Nephron (organoid): ENCODE data around the gene CENPA.
"Not testable (repeated sequence)": the region's sequence is repeated elsewhere in the genome, so short reads cannot be mapped to it uniquely, and the experiment has no call there.

Experiments
- H3K27ac Mint-ChIP-seq, 3 experiments: 2 replicates each; pipeline ENCODE4 v1.8.0; 2020; ENCODE audit warnings: mixed read lengths in 3 of 3, mild to moderate bottlenecking in 2 of 3, moderate library complexity in 1 of 3
- H3K27me3 Mint-ChIP-seq: 2 replicates; pipeline ENCODE4 v1.8.0; 2021; ENCODE audit warnings: low read depth, mild to moderate bottlenecking, moderate library complexity, mixed read lengths
- H3K36me3 Mint-ChIP-seq: 2 replicates; pipeline ENCODE4 v1.8.0; 2020; ENCODE audit warnings: low read depth, mixed read lengths
- H3K4me1 Mint-ChIP-seq: 2 replicates; pipeline ENCODE4 v1.8.0; 2020; ENCODE audit warnings: mixed read lengths
- H3K4me3 Mint-ChIP-seq, 3 experiments: 2 replicates each; pipeline ENCODE4 v1.8.0; 2020; ENCODE audit warnings: mild to moderate bottlenecking in 3 of 3, mixed read lengths in 3 of 3, moderate library complexity in 2 of 3
- H3K9me3 Mint-ChIP-seq: 2 replicates; pipeline ENCODE4 v1.8.0; 2020; ENCODE audit warnings: mixed read lengths
- CTCF ChIP-seq, 3 experiments: fragments of 200-600 bp; sonication (generic); IDR thresholded peaks; one replicate each; pipeline ENCODE4 v1.5.0; 2021; ENCODE audit warnings: antibody characterized with exemption in 3 of 3; ENCODE audit not compliant: unreplicated experiment in 3 of 3

The CENPA gene

GRCh38 chr2:26792720-26793119, 6.9 kb downstream of the CENPA start:
- TF ChIP-seq CTCF (IDR thresholded peaks at IDR 0.05; ENCODE audit: unreplicated experiment in 3 of 3): no peak
- no peaks in the 10 kb centered on the region for H3K27me3 Mint-ChIP-seq
- H3K36me3 Mint-ChIP-seq: peaks cover 76% of the 10 kb centered on the region
- no peak overlapping the region for H3K4me3 Mint-ChIP-seq
- H3K27ac Mint-ChIP-seq: no peak overlapping the region
- H3K9me3 Mint-ChIP-seq: peaks cover 15% of the 10 kb centered on the region
- peaks cover 13% of the 10 kb centered on the region for H3K4me1 Mint-ChIP-seq

- H3K9me3 Mint-ChIP-seq: peaks cover 15% of the 10 kb centered on the region
- TF ChIP-seq CTCF (IDR thresholded peaks at IDR 0.05; ENCODE audit: unreplicated experiment in 3 of 3): no peak
- H3K4me1 Mint-ChIP-seq: peaks cover 5% of the 10 kb centered on the region
- H3K4me3 Mint-ChIP-seq: no peak overlapping the region
- H3K36me3 Mint-ChIP-seq: peaks cover 73% of the 10 kb centered on the region
- H3K27ac Mint-ChIP-seq: no peak overlapping the region
- H3K27me3 Mint-ChIP-seq: no peaks in the 10 kb centered on the region
These were observed 7.7 kb downstream of the CENPA start for GRCh38 chr2:26793518-26793917.

DNA sequence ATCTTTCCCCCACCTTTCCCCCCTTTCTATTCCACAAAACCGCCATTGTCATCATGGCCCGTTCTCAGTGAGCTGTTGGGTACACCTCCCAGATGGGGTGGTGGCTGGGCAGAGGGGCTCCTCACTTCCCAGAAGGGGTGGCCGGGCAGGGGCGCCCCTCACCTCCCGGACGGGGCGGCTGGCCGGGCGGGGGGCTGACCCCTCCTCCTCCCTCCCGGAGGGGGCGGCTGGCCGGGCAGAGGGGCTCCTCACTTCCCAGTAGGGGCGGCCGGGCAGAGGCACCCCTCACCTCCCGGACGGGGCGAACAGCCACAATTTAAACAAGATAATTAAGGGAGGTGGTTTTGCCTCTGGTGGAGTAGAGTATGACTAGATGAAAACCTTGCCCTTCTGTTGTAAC, 9.3 kb downstream of the CENPA start:
- not testable (repeated sequence) for H3K4me3 Mint-ChIP-seq, H3K27me3 Mint-ChIP-seq

GRCh38 chr2:26801328-26801727, 15.5 kb downstream of the CENPA start:
- no peak overlapping the region for H3K4me3 Mint-ChIP-seq
- H3K4me1 Mint-ChIP-seq: no peaks in the 10 kb centered on the region
- H3K27ac Mint-ChIP-seq: no peak overlapping the region
- H3K36me3 Mint-ChIP-seq: peaks cover 32% of the 10 kb centered on the region
- no peaks in the 10 kb centered on the region for H3K9me3 Mint-ChIP-seq
- H3K27me3 Mint-ChIP-seq: no peaks in the 10 kb centered on the region
- TF ChIP-seq CTCF (IDR thresholded peaks at IDR 0.05; ENCODE audit: unreplicated experiment in 3 of 3): no peak

More for the DNA sequence above, 9.3 kb downstream of the CENPA start:
- H3K9me3 Mint-ChIP-seq, H3K4me1 Mint-ChIP-seq, H3K27ac Mint-ChIP-seq: not testable (repeated sequence)
- H3K36me3 Mint-ChIP-seq: peaks cover 66% of the 10 kb centered on the region

DNA sequence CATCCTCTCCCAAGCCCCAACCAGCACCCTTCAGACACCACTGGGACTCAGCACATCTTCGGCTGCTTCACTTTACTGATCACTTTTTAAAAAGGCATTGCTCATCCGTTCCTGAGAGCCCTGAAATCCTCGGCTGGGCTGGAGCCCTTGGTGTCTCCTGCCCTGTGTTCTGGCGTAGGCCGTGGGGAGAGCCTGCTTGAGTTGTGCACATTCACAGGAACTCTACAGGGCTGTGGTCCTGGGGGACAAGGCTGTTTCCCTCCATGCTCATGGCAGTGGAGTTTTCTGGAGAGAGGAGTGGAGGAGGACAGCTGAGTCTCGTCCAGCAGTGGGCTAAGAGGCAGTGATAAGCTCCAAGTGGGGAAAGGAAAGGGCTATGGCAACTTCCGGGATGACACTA, 15.9 kb downstream of the CENPA start:
- H3K9me3 Mint-ChIP-seq: no peaks in the 10 kb centered on the region
- no peaks in the 10 kb centered on the region for H3K27me3 Mint-ChIP-seq
- H3K4me3 Mint-ChIP-seq: no peak overlapping the region
- H3K27ac Mint-ChIP-seq: no peak overlapping the region
- no peak for TF ChIP-seq CTCF (IDR thresholded peaks at IDR 0.05; ENCODE audit: unreplicated experiment in 3 of 3)
- H3K4me1 Mint-ChIP-seq: no peaks in the 10 kb centered on the region
- H3K36me3 Mint-ChIP-seq: peaks cover 28% of the 10 kb centered on the region

- peaks cover 6% of the 10 kb centered on the region for H3K27me3 Mint-ChIP-seq
- no peak overlapping the region for H3K4me3 Mint-ChIP-seq
- no peak overlapping the region for H3K27ac Mint-ChIP-seq
- no peaks in the 10 kb centered on the region for H3K9me3 Mint-ChIP-seq
- peaks cover 8% of the 10 kb centered on the region for H3K36me3 Mint-ChIP-seq
- TF ChIP-seq CTCF (IDR thresholded peaks at IDR 0.05; ENCODE audit: unreplicated experiment in 3 of 3): no peak
- peaks cover 9% of the 10 kb centered on the region for H3K4me1 Mint-ChIP-seq
These were observed 19.4 kb downstream of the CENPA start for GRCh38 chr2:26805241-26805676.
